Endothelial cell of umbilical vein (primary cell): ENCODE measurements around the gene HDAC4. TPM values are rescaled to one million over a fixed set of nuclear protein-coding genes. Genes with fewer than 3 reads are reported as not detected.

Source experiments
- BruUV-seq: library from RNA; stranded (reverse); fragments of 400-500 nt; replicated peaks from 2 replicates; lab custom pipeline; 2021; lab: Mats Ljungman, UMichigan
- CTCF ChIA-PET: fragments of 300-600, 350-600 bp; sonication (Branson Sonifier 250); formaldehyde crosslinking; loops from one replicate; lab custom pipeline; 2021; ENCODE audit warnings: antibody characterized with exemption, inconsistent platforms; lab: Charles Lee
- POLR2A ChIA-PET: fragments of 300-600, 350-600 bp; sonication (Branson Sonifier 250); formaldehyde crosslinking; loops from one replicate; lab custom pipeline; 2021; ENCODE audit warnings: antibody characterized with exemption, inconsistent platforms; lab: Charles Lee
- DNase-seq: peaks from one replicate; pipeline ENCODE4 v3.0.0-alpha.2; 2011; ENCODE audit warnings: low read depth, low spot score
- FAIRE-seq: peaks from 2 replicates; lab custom pipeline; 2011; peaks lifted over from hg19 to GRCh38; lab: Jason Lieb, UNC
- H2AFZ ChIP-seq: 2 replicates; pipeline ENCODE4 v1.6.0; 2012; ENCODE audit warnings: low read depth, low read length, control low read depth, inconsistent platforms
- H3K27ac ChIP-seq: 2 replicates; pipeline ENCODE4 v1.5.1; 2011; ENCODE audit warnings: low read depth, mild to moderate bottlenecking, control low read depth, low read length, moderate library complexity; ENCODE audit not compliant: insufficient read depth
- H3K27me3 ChIP-seq, 2 experiments: 2 replicates each; pipeline versions ENCODE4 v1.6.0 to v1.6.1; 2011; ENCODE audit warnings: low read length in 2 of 2, mixed read lengths in 1 of 2; ENCODE audit not compliant: control insufficient read depth in 2 of 2, insufficient read depth in 2 of 2
- H3K36me3 ChIP-seq, 2 experiments: 2 replicates in 1 of 2; 3 replicates in 1 of 2; pipeline ENCODE4 v1.5.1; 2011; ENCODE audit warnings: low read length in 2 of 2, mild to moderate bottlenecking in 1 of 2, moderate library complexity in 1 of 2; ENCODE audit not compliant: control insufficient read depth in 2 of 2, insufficient read depth in 2 of 2; ENCODE audit errors: extremely low read depth in 1 of 2
- H3K4me1 ChIP-seq: 3 replicates; pipeline ENCODE4 v1.5.1; 2011; ENCODE audit warnings: mild to moderate bottlenecking, low read length; ENCODE audit not compliant: control insufficient read depth, insufficient read depth; ENCODE audit errors: extremely low read depth
- H3K4me2 ChIP-seq: 2 replicates; pipeline ENCODE4 v1.6.1; 2011; ENCODE audit warnings: low read length, control low read depth, mixed read lengths; ENCODE audit not compliant: insufficient read depth
- H3K4me3 ChIP-seq, 3 experiments: fragments of 200-600 bp in 1 of 3; sonication (generic), shearing (Covaris generic) in 1 of 3; replicated peaks in 1 of 3; 2 replicates each; pipeline ENCODE4 v1.5.1; 2011 to 2016; ENCODE audit warnings: control low read depth in 3 of 3, low read length in 3 of 3, mild to moderate bottlenecking in 2 of 3, inconsistent platforms in 1 of 3, low read depth in 1 of 3, moderate library complexity in 1 of 3; ENCODE audit not compliant: insufficient read depth in 1 of 3
- H3K79me2 ChIP-seq: 2 replicates; pipeline ENCODE4 v1.6.0; 2012; ENCODE audit warnings: low read length, inconsistent platforms; ENCODE audit not compliant: control insufficient read depth, insufficient read depth
- H3K9ac ChIP-seq: replicated peaks from 2 replicates; pipeline ENCODE3; 2011; ENCODE audit warnings: low read length, control low read depth; ENCODE audit not compliant: insufficient read depth; ENCODE audit errors: extremely low read depth
- H3K9me1 ChIP-seq: replicated peaks from 3 replicates; pipeline ENCODE4 v1.6.0; 2011; ENCODE audit warnings: mild to moderate bottlenecking, low read length; ENCODE audit not compliant: control insufficient read depth, insufficient read depth; ENCODE audit errors: extremely low read depth
- H3K9me3 ChIP-seq: replicated peaks from 2 replicates; pipeline ENCODE4 v1.5.1; 2012; ENCODE audit warnings: low read length, inconsistent platforms; ENCODE audit not compliant: control insufficient read depth, insufficient read depth
- H4K20me1 ChIP-seq: replicated peaks from 2 replicates; pipeline ENCODE3; 2011; ENCODE audit warnings: mild to moderate bottlenecking, low read length; ENCODE audit not compliant: control insufficient read depth, insufficient read depth; ENCODE audit errors: extremely low read depth
- CTCF ChIP-seq, 2 donors: IDR thresholded peaks; 1 replicate in 1 of 2; 2 replicates in 1 of 2; pipeline ENCODE4 v1.5.1; 2011; ENCODE audit warnings: low read length in 2 of 2, mild to moderate bottlenecking in 2 of 2, moderate library complexity in 2 of 2, control low read depth in 1 of 2, inconsistent platforms in 1 of 2, low read depth in 1 of 2; ENCODE audit not compliant: insufficient read depth in 1 of 2; ENCODE audit errors: extremely low read depth in 1 of 2
- EZH2 ChIP-seq: IDR thresholded peaks from 2 replicates; pipeline ENCODE4 v1.6.1; 2012; ENCODE audit warnings: borderline replicate concordance, low read depth, mild to moderate bottlenecking, moderate library complexity, low read length, inconsistent platforms; ENCODE audit not compliant: severe bottlenecking
- FOS ChIP-seq: IDR thresholded peaks from 2 replicates; pipeline ENCODE4 v1.6.1; 2011; ENCODE audit warnings: mild to moderate bottlenecking, low read length, moderate library complexity, borderline replicate concordance; ENCODE audit not compliant: insufficient read depth
- GATA2 ChIP-seq: IDR thresholded peaks from 2 replicates; pipeline ENCODE4 v1.7.0; 2011; ENCODE audit warnings: low read depth, mild to moderate bottlenecking, moderate library complexity, mixed read lengths, low read length; ENCODE audit not compliant: insufficient read length, insufficient read depth
- JUN ChIP-seq: IDR thresholded peaks from 2 replicates; pipeline ENCODE4 v1.6.1; 2011; ENCODE audit warnings: borderline replicate concordance, low read depth; ENCODE audit not compliant: insufficient read length, insufficient read depth
- MAX ChIP-seq: IDR thresholded peaks from 2 replicates; pipeline ENCODE4 v1.6.1; 2011; ENCODE audit not compliant: insufficient read depth, insufficient read length
- MYC ChIP-seq: IDR thresholded peaks from one replicate; pipeline ENCODE4 v1.6.1; 2011; ENCODE audit warnings: mild to moderate bottlenecking, low read depth, low read length
- POLR2A ChIP-seq: IDR thresholded peaks from 2 replicates; pipeline ENCODE4 v1.6.1; 2012; ENCODE audit warnings: low read depth, mild to moderate bottlenecking, control low read depth, low read length
- POLR2AphosphoS5 ChIP-seq: IDR thresholded peaks from 2 replicates; pipeline ENCODE4 v1.6.1; 2012; ENCODE audit warnings: low read depth, mild to moderate bottlenecking, control low read depth, low read length, moderate library complexity; ENCODE audit not compliant: insufficient read depth
- dilution Hi-C: fragments of 300-500 bp; cut with MboI; formaldehyde crosslinking; loops from one replicate; pipeline ENCODE4 v1.15.0; 2019; ENCODE audit warnings: low sequenced_read_pairs; ENCODE audit not compliant: extremely low pct_ligation_motif_present
- intact Hi-C: fragments of 100-400 bp; cut with micrococcal nuclease; formaldehyde crosslinking; loops from one replicate; pipeline ENCODE4 v1.10.0; 2022
- polyA plus RNA-seq, 4 experiments: library from polyadenylated mRNA; depleted of rRNA in 3 of 4; stranded (reverse) in 3 of 4; unstranded in 1 of 4; fragments of >200 nt; gene quantifications; 2 replicates each; pipeline versions ENCODE4 v1.2.1 to v1.2.3, GENCODE V29; 2011 to 2012; ENCODE audit warnings: missing spikeins in 1 of 4
- total RNA-seq: library from RNA; stranded (reverse); gene quantifications from 2 replicates; pipeline ENCODE4 v1.2.3, GENCODE V29; 2021

Gene HDAC4
- total and polyA plus RNA-seq, 2 donors (not counting 3 experiments of a cell fraction or from before 2014, with no cell fraction given), result 13.4 to 33.0 TPM

GRCh38 chr2:239160226-239161143, 240.3 kb downstream of the HDAC4 start:
- DNase-seq (no peak), FAIRE-seq (no peak)
- BruUV-seq, result no TSS peak
- intact Hi-C loops, result no loop called here
- ChIA-PET CTCF (interaction anchor here (1.3 kb wide), 1 partner anchor 16 kb away, joined by 3 read pairs; no protein-coding TSS in a partner anchor), POLR2A (no interaction called here)
- peaks cover 0 to 12% of the 10 kb centered on the region in 2 experiments for H3K36me3 ChIP-seq
- dilution Hi-C loops, result no loop called here
- no peaks in the 10 kb centered on the region for H4K20me1 ChIP-seq
- no peak overlapping the region for H3K4me2 ChIP-seq
- TF ChIP-seq MYC (no peak), FOS (no peak), CTCF (IDR thresholded peaks at IDR 0.05; ENCODE audit: extremely low read depth in 1 of 2, insufficient read depth in 1 of 2, low read depth in 1 of 2, low read length in 2 of 2) (no peak), POLR2AphosphoS5 (no peak), JUN (no peak), GATA2 (no peak), EZH2 (no peak), POLR2A (no peak), MAX (no peak)
- no peaks in the 10 kb centered on the region for H3K9me3 ChIP-seq
- H3K27ac ChIP-seq, result no peak overlapping the region
- no peak overlapping the region for H3K9ac ChIP-seq
- H3K4me3 ChIP-seq, result no peak overlapping the region
- no peak overlapping the region for H2AFZ ChIP-seq
- no peaks in the 10 kb centered on the region for H3K9me1 ChIP-seq
- H3K27me3 ChIP-seq, result no peaks in the 10 kb centered on the region
- H3K79me2 ChIP-seq, result no peaks in the 10 kb centered on the region
- H3K4me1 ChIP-seq, result no peaks in the 10 kb centered on the region
